Mesothelial cell of epicardium (in vitro differentiated cells): ENCODE measurements around the gene MTR. TPM values are rescaled to one million over a fixed set of nuclear protein-coding genes. Genes with fewer than 3 reads are reported as not detected.

ENCODE experiments used
- DNase-seq, 2 experiments: peaks; one replicate each; pipeline ENCODE4 v3.0.0; 2021; ENCODE audit warnings: low spot score in 2 of 2; ENCODE audit not compliant: unreplicated experiment in 2 of 2
- H3K27ac Mint-ChIP-seq: 2 replicates; pipeline ENCODE4 v1.8.0; 2021; ENCODE audit warnings: mixed read lengths
- H3K27me3 Mint-ChIP-seq: 2 replicates; pipeline ENCODE4 v1.8.0; 2021; ENCODE audit warnings: low read depth, mixed read lengths
- H3K36me3 Mint-ChIP-seq: 2 replicates; pipeline ENCODE4 v1.8.0; 2021; ENCODE audit warnings: mixed read lengths
- H3K4me1 Mint-ChIP-seq: 2 replicates; pipeline ENCODE4 v1.8.0; 2021; ENCODE audit warnings: mixed read lengths
- H3K4me3 Mint-ChIP-seq: 2 replicates; pipeline ENCODE4 v1.8.0; 2021; ENCODE audit warnings: mild to moderate bottlenecking, moderate library complexity, mixed read lengths
- H3K9me3 Mint-ChIP-seq: 2 replicates; pipeline ENCODE4 v1.8.0; 2021; ENCODE audit warnings: mixed read lengths
- total RNA-seq: library from RNA; stranded (reverse); gene quantifications from 3 replicates; pipeline ENCODE4 v1.2.1, GENCODE V29; 2021
- TF ChIP-seq, protein P1 (sequence below): fragments of 200-600 bp; sonication (generic); IDR thresholded peaks from one replicate; pipeline ENCODE4 v1.5.0; 2021; ENCODE audit warnings: antibody characterized with exemption; ENCODE audit not compliant: unreplicated experiment

Gene MTR
- total RNA-seq, 1 donor from 2014 or later, result 62.5 TPM

GRCh38 chr1:236864996-236865817, 70.1 kb downstream of the MTR start:
- Mint-ChIP-seq H3K27ac (no peak overlapping the region), H3K4me3 (no peak overlapping the region), H3K36me3 (peaks cover 65% of the 10 kb centered on the region), H3K4me1 (peaks cover 8% of the 10 kb centered on the region), H3K9me3 (peaks cover 16% of the 10 kb centered on the region), H3K27me3 (no peaks in the 10 kb centered on the region)
- no peak for DNase-seq
- TF ChIP-seq, protein P1, sequence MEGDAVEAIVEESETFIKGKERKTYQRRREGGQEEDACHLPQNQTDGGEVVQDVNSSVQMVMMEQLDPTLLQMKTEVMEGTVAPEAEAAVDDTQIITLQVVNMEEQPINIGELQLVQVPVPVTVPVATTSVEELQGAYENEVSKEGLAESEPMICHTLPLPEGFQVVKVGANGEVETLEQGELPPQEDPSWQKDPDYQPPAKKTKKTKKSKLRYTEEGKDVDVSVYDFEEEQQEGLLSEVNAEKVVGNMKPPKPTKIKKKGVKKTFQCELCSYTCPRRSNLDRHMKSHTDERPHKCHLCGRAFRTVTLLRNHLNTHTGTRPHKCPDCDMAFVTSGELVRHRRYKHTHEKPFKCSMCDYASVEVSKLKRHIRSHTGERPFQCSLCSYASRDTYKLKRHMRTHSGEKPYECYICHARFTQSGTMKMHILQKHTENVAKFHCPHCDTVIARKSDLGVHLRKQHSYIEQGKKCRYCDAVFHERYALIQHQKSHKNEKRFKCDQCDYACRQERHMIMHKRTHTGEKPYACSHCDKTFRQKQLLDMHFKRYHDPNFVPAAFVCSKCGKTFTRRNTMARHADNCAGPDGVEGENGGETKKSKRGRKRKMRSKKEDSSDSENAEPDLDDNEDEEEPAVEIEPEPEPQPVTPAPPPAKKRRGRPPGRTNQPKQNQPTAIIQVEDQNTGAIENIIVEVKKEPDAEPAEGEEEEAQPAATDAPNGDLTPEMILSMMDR, result no peak

DNA sequence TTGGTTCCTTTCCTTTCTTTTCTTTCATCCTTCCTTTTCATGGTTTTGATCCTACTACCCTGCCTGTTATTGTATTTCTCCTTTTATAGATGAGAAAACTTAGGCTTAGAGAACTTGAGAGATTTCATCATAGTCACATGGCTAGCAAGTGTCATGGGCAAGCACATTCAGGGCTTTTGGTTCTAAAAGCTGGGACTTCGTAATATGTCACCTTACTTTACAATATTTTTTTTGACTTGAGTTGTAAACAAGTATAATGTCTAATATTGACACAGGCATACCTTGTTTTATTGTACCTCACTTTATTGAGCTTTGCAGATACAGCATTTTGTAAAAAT, 70.7 kb downstream of the MTR start:
- Mint-ChIP-seq H3K27me3 (no peaks in the 10 kb centered on the region), H3K36me3 (peaks cover 63% of the 10 kb centered on the region), H3K4me3 (no peak overlapping the region), H3K4me1 (peaks cover 10% of the 10 kb centered on the region), H3K9me3 (peaks cover 16% of the 10 kb centered on the region), H3K27ac (no peak overlapping the region)
- TF ChIP-seq, protein P1, result no peak
- DNase-seq, result no peak

- peaks cover 7% of the 10 kb centered on the region for H3K4me1 Mint-ChIP-seq
- peaks cover 16% of the 10 kb centered on the region for H3K9me3 Mint-ChIP-seq
- no peak overlapping the region for H3K4me3 Mint-ChIP-seq
- TF ChIP-seq, protein P1, result peak; percentile 88
- H3K27ac Mint-ChIP-seq, result no peak overlapping the region
- no peak for DNase-seq
- no peaks in the 10 kb centered on the region for H3K27me3 Mint-ChIP-seq
- peaks cover 44% of the 10 kb centered on the region for H3K36me3 Mint-ChIP-seq
These were observed 73.8 kb downstream of the MTR start for GRCh38 chr1:236868625-236869467.

- no peak for DNase-seq
- Mint-ChIP-seq H3K27me3 (no peaks in the 10 kb centered on the region), H3K4me3 (no peak overlapping the region), H3K4me1 (peaks cover 7% of the 10 kb centered on the region), H3K27ac (no peak overlapping the region), H3K9me3 (peaks cover 16% of the 10 kb centered on the region), H3K36me3 (peaks cover 45% of the 10 kb centered on the region)
- TF ChIP-seq, protein P1, result no peak
These were observed 74.8 kb downstream of the MTR start for GRCh38 chr1:236869911-236870310.

- H3K9me3 Mint-ChIP-seq, result peaks cover 16% of the 10 kb centered on the region
- peaks cover 44% of the 10 kb centered on the region for H3K36me3 Mint-ChIP-seq
- H3K4me3 Mint-ChIP-seq, result no peak overlapping the region
- H3K27me3 Mint-ChIP-seq, result no peaks in the 10 kb centered on the region
- no peak for DNase-seq
- H3K27ac Mint-ChIP-seq, result peak overlapping the region; percentile 3
- TF ChIP-seq, protein P1, result no peak
- H3K4me1 Mint-ChIP-seq, result peaks cover 7% of the 10 kb centered on the region
These were observed 75.6 kb downstream of the MTR start for GRCh38 chr1:236870721-236871120.
